K562 (cell line): Measurements from ENCODE around the gene NT5C2. TPM values are rescaled to one million over a fixed set of nuclear protein-coding genes. Genes with fewer than 3 reads are reported as not detected.

Experiments
- ARHGAP35 ChIP-seq: fragments of 450-650 bp; IDR thresholded peaks from 2 replicates; pipeline ENCODE4 v1.6.1; 2018; ENCODE audit not compliant: partially characterized antibody
- ARID3A ChIP-seq: IDR thresholded peaks from 2 replicates; pipeline ENCODE4 v1.6.1; 2012; ENCODE audit warnings: low read depth, low read length, improper control_type of control experiment, borderline replicate concordance
- CBFA2T2 ChIP-seq: fragments of 450-650 bp; conservative IDR thresholded peaks from 2 replicates; pipeline ENCODE4 v1.6.1; 2017; ENCODE audit warnings: mild to moderate bottlenecking
- CBX2 ChIP-seq: fragments of 200-600 bp; sonication (generic); IDR thresholded peaks from one replicate; pipeline ENCODE4 v1.6.1; 2012; ENCODE audit warnings: mild to moderate bottlenecking, low read length, inconsistent platforms; ENCODE audit not compliant: insufficient read depth, poor library complexity, severe bottlenecking
- GATA2 ChIP-seq: sonication (generic); formaldehyde crosslinking; IDR thresholded peaks from 2 replicates; pipeline ENCODE4 v1.4.0; 2020; ENCODE audit warnings: mild to moderate bottlenecking, missing genetic modification reagents
- GTF2A2 ChIP-seq: IDR thresholded peaks from 2 replicates; pipeline ENCODE4 v1.6.1; 2016; ENCODE audit warnings: mild to moderate bottlenecking, missing genetic modification characterization, missing compliant biosample characterization
- GTF2B ChIP-seq: IDR thresholded peaks from 2 replicates; pipeline ENCODE4 v1.6.1; 2011; ENCODE audit not compliant: insufficient read length; ENCODE audit errors: extremely low read depth
- HDGF ChIP-seq: fragments of 450-650 bp; IDR thresholded peaks from 2 replicates; pipeline ENCODE4 v1.6.1; 2016
- HINFP ChIP-seq: fragments of 450-650 bp; conservative IDR thresholded peaks from 2 replicates; pipeline ENCODE4 v1.6.1; 2016; ENCODE audit warnings: missing genetic modification characterization, low read depth, mild to moderate bottlenecking, control low read depth, missing compliant biosample characterization
- HNRNPH1 ChIP-seq: fragments of 200-400 bp; formaldehyde crosslinking; optimal IDR thresholded peaks from 2 replicates; pipeline ENCODE3; 2017; ENCODE audit warnings: low read depth, mild to moderate bottlenecking, low read length, moderate library complexity
- HSF4 ChIP-seq: fragments of 250-450 bp; sonication (Bioruptor Pico); IDR thresholded peaks from 2 replicates; pipeline ENCODE4 v2.1.2; 2022; ENCODE audit warnings: mild to moderate bottlenecking, moderate library complexity, borderline replicate concordance
- MCM3 ChIP-seq: fragments of 450-650 bp; IDR thresholded peaks from 2 replicates; pipeline ENCODE4 v1.6.1; 2016
- NEUROD1 ChIP-seq: fragments of 150-350 bp; IDR thresholded peaks from 2 replicates; pipeline ENCODE4 v1.6.1; 2014; ENCODE audit warnings: borderline replicate concordance, low read length, low read depth; ENCODE audit not compliant: partially characterized antibody
- NFYB ChIP-seq: IDR thresholded peaks from 2 replicates; pipeline ENCODE4 v1.6.1; 2011; ENCODE audit warnings: mild to moderate bottlenecking, moderate library complexity; ENCODE audit not compliant: insufficient read length; ENCODE audit errors: extremely low read depth
- NR4A1 ChIP-seq, 2 experiments: fragments of 250-450 bp in 1 of 2; fragments of 450-650 bp in 1 of 2; sonication (Bioruptor Pico) in 1 of 2; IDR thresholded peaks; 2 replicates each; pipeline versions ENCODE4 v1.4.0 to v1.6.1; 2016 to 2020; ENCODE audit warnings: mild to moderate bottlenecking in 2 of 2, missing compliant biosample characterization in 1 of 2, missing genetic modification characterization in 1 of 2, moderate library complexity in 1 of 2
- NRF1 ChIP-seq, 2 experiments: fragments of 450-650 bp; IDR thresholded peaks in 1 of 2; conservative IDR thresholded peaks in 1 of 2; 2 replicates each; pipeline ENCODE4 v1.6.1; 2014; ENCODE audit warnings: mild to moderate bottlenecking in 2 of 2
- POLR2AphosphoS2 ChIP-seq: IDR thresholded peaks from 2 replicates; pipeline ENCODE4 v1.6.1; 2012; ENCODE audit warnings: low read length, improper control_type of control experiment
- POLR2B ChIP-seq: fragments of 450-650 bp; IDR thresholded peaks from 2 replicates; pipeline ENCODE4 v1.6.1; 2018; ENCODE audit warnings: low read depth; ENCODE audit not compliant: partially characterized antibody
- RFX5 ChIP-seq: IDR thresholded peaks from 2 replicates; pipeline ENCODE4 v1.6.1; 2011; ENCODE audit warnings: low read depth, mild to moderate bottlenecking, improper control_type of control experiment, low read length
- SAFB2 ChIP-seq: fragments of 200-400 bp; formaldehyde crosslinking; IDR thresholded peaks from 2 replicates; pipeline ENCODE4 v1.6.1; 2018; ENCODE audit warnings: borderline replicate concordance, low read length, low read depth, moderate library complexity; ENCODE audit not compliant: severe bottlenecking
- SMAD2 ChIP-seq: fragments of 150-350 bp; IDR thresholded peaks from 2 replicates; pipeline ENCODE4 v1.6.1; 2014; ENCODE audit warnings: low read depth, mild to moderate bottlenecking, low read length
- SMAD3 ChIP-seq: fragments of 450-650 bp; formaldehyde crosslinking; conservative IDR thresholded peaks from 2 replicates; pipeline ENCODE4 v1.4.0; 2020; ENCODE audit warnings: mild to moderate bottlenecking
- SNRNP70 ChIP-seq: fragments of 200-400 bp; formaldehyde crosslinking; optimal IDR thresholded peaks from 2 replicates; pipeline ENCODE3; 2017; ENCODE audit warnings: low read depth, low read length
- TAL1 ChIP-seq: fragments of 450-650 bp; IDR thresholded peaks from 2 replicates; pipeline ENCODE4 v1.6.1; 2016; ENCODE audit warnings: mild to moderate bottlenecking
- ZC3H4 ChIP-seq: sonication (generic); formaldehyde crosslinking; IDR thresholded peaks from 2 replicates; pipeline ENCODE4 v1.9.0; 2021; ENCODE audit warnings: missing genetic modification reagents, borderline replicate concordance
- ZNF174 ChIP-seq: fragments of 250-450 bp; sonication (Bioruptor Pico); IDR thresholded peaks from 2 replicates; pipeline ENCODE4 v1.4.0; 2020; ENCODE audit warnings: mild to moderate bottlenecking
- ZNF224 ChIP-seq: sonication (generic); formaldehyde crosslinking; IDR thresholded peaks from 2 replicates; pipeline ENCODE4 v1.8.0; 2022; ENCODE audit warnings: mild to moderate bottlenecking, missing genetic modification reagents
- ZNF764 ChIP-seq: fragments of 250-450 bp; sonication (Bioruptor Pico); IDR thresholded peaks from 2 replicates; pipeline ENCODE4 v1.4.0; 2020; ENCODE audit warnings: low read depth, mild to moderate bottlenecking, moderate library complexity
- polyA plus RNA-seq, 8 experiments: library from polyadenylated mRNA; depleted of rRNA in 4 of 8; stranded (reverse) in 5 of 8; unstranded in 3 of 8; fragments of >200 nt; fragmentation: Nextera tagmentation in 2 of 8; fragmentation: Illumina TruSeq in 1 of 8; extraction: Ambion mirVana in 2 of 8; extraction: Trizol in 1 of 8; gene quantifications; 2 replicates each; pipeline versions ENCODE4 v1.2.1 to v1.2.3, GENCODE V29; 2011 to 2014; ENCODE audit warnings: inconsistent platforms in 1 of 8, missing spikeins in 1 of 8
- total RNA-seq, 7 experiments: library from RNA; depleted of rRNA in 6 of 7; stranded (reverse); fragments of >200 nt in 6 of 7; fragmentation: Illumina TruSeq in 2 of 7; extraction: Trizol in 2 of 7; gene quantifications; 2 replicates each; pipeline versions ENCODE4 v1.2.1 to v1.2.3, GENCODE V29; 2011 to 2021; ENCODE audit warnings: low replicate concordance in 1 of 7

Gene NT5C2
- total and polyA plus RNA-seq, 9 of the 15 experiments (the other 6 are each of a cell fraction or from before 2014, with no cell fraction given): 11.3 to 45.2 (median 27.7) TPM

GRCh38 chr10:103197174-103197573, 4.1 kb upstream of the NT5C2 start (continued):
- no peak for TF ChIP-seq NR4A1 (CRISPR knock-in tag; IDR thresholded peaks at IDR 0.05)
- TF ChIP-seq NR4A1 (tag; IDR thresholded peaks at IDR 0.05): no peak
- TF ChIP-seq CBX2: no peak
- no peak for TF ChIP-seq RFX5
- no peak for TF ChIP-seq GTF2B
- TF ChIP-seq GTF2A2: no peak
- no peak for TF ChIP-seq SAFB2
- TF ChIP-seq HSF4 (CRISPR knock-in tag): no peak; the same call in 1 of the 2 replicates
- no peak for TF ChIP-seq SNRNP70
- peak; percentile 72 for TF ChIP-seq CBFA2T2
- TF ChIP-seq HNRNPH1: no peak
- no peak for TF ChIP-seq ARID3A
- no peak for TF ChIP-seq HINFP (tag)
- TF ChIP-seq NFYB: no peak
- TF ChIP-seq NEUROD1: peak; percentile 21
- TF ChIP-seq ZNF174 (CRISPR knock-in tag): 0 out of 2 replicates have a peak, but pooled peaks have one; percentile 40
- no peak for TF ChIP-seq ZC3H4 (CRISPR knock-in tag)
- TF ChIP-seq GATA2 (CRISPR knock-in tag): no peak
- TF ChIP-seq NRF1 (conservative IDR thresholded peaks at IDR 0.05 in 1 of 2, IDR thresholded peaks at IDR 0.05 in 1 of 2): no peak
- TF ChIP-seq SMAD2: no peak
- TF ChIP-seq MCM3: no peak
- TF ChIP-seq POLR2AphosphoS2: no peak
- no peak for TF ChIP-seq ZNF764 (CRISPR knock-in tag)
- TF ChIP-seq ZNF224: no peak
- no peak for TF ChIP-seq ARHGAP35
- TF ChIP-seq POLR2B: peak; percentile 41
- 0 out of 2 replicates have a peak, but pooled peaks have one; percentile 61 for TF ChIP-seq SMAD3 (CRISPR knock-in tag)
- TF ChIP-seq HDGF: no peak
- TF ChIP-seq TAL1: peak; percentile 53; the same call in 1 of the 2 replicates
